HCT116 (cell line): ENCODE measurements around the gene GPAM. TPM values are rescaled to one million over a fixed set of nuclear protein-coding genes. Genes with fewer than 3 reads are reported as not detected.

ENCODE experiments used
- ATAC-seq: fragments of 200-7000 bp; cut with Tn5 transposase; 2 replicates; pipeline ENCODE4 v1.9.1; 2020; ENCODE audit warnings: mild to moderate bottlenecking, moderate library complexity
- BruUV-seq: library from RNA; stranded (reverse); fragments of 400-500 nt; replicated peaks from 2 replicates; lab custom pipeline; 2021; lab: Mats Ljungman, UMichigan
- CTCF ChIA-PET: fragments of 300-600 bp; sonication (Branson Sonifier 250); formaldehyde crosslinking; loops from one replicate; lab custom pipeline; 2021; ENCODE audit warnings: antibody characterized with exemption; lab: Charles Lee
- POLR2A ChIA-PET: fragments of 300-600, 350-600 bp; sonication (Branson Sonifier 250); formaldehyde crosslinking; loops from one replicate; lab custom pipeline; 2021; ENCODE audit warnings: antibody characterized with exemption; lab: Charles Lee
- RAD21 ChIA-PET, 2 experiments: fragments of 300-600 bp; sonication (Branson Sonifier 250); formaldehyde crosslinking; loops; one replicate each; lab custom pipeline; 2023; ENCODE audit warnings: low total read pairs in 2 of 2; ENCODE audit not compliant: uncharacterized antibody in 2 of 2, unreplicated experiment in 2 of 2, low non-redundant PET in 1 of 2; lab: Charles Lee
- DNase-seq: peaks from one replicate; pipeline ENCODE4 v3.0.0-alpha.2; 2010; ENCODE audit warnings: low read depth, low spot score
- H2AFZ ChIP-seq: fragments of 200-600 bp; shearing (Covaris generic), sonication (generic); 2 replicates; pipeline ENCODE4 v1.6.1; 2017; ENCODE audit warnings: low read depth, mixed run types, mixed read lengths, antibody characterized with exemption, low read length; ENCODE audit not compliant: poor library complexity, severe bottlenecking
- H3K27ac ChIP-seq: 2 replicates; pipeline ENCODE4 v1.5.1; 2012; ENCODE audit warnings: low read depth, low read length
- H3K27me3 ChIP-seq: fragments of 200-600 bp; sonication (generic); 2 replicates; pipeline ENCODE4 v1.6.1; 2016; ENCODE audit warnings: mixed run types, low read length, mixed read lengths; ENCODE audit not compliant: insufficient read depth
- H3K36me3 ChIP-seq, 2 experiments: fragments of 200-500 bp in 1 of 2; fragments of 200-600 bp in 1 of 2; sonication (Bioruptor generic) in 1 of 2; sonication (generic) in 1 of 2; 2 replicates each; pipeline versions ENCODE4 v1.5.1 to v1.6.1; 2014 to 2016; ENCODE audit warnings: low read length in 2 of 2, inconsistent platforms in 1 of 2, mixed read lengths in 1 of 2, mixed run types in 1 of 2; ENCODE audit not compliant: insufficient read depth in 2 of 2, control insufficient read depth in 1 of 2
- H3K4me1 ChIP-seq, 2 experiments: fragments of 200-600 bp in 1 of 2; sonication (generic) in 1 of 2; 2 replicates each; pipeline versions ENCODE4 v1.5.1 to v1.6.1; 2012 to 2017; ENCODE audit warnings: low read length in 2 of 2, inconsistent platforms in 1 of 2, mild to moderate bottlenecking in 1 of 2, mixed read lengths in 1 of 2, mixed run types in 1 of 2, moderate library complexity in 1 of 2; ENCODE audit not compliant: insufficient read depth in 2 of 2, control insufficient read depth in 1 of 2
- H3K4me2 ChIP-seq: fragments of 200-600 bp; sonication (generic); 2 replicates; pipeline ENCODE4 v1.6.1; 2017; ENCODE audit warnings: mixed run types, low read length, mixed read lengths
- H3K4me3 ChIP-seq, 2 experiments: fragments of 200-600 bp in 1 of 2; sonication (generic) in 1 of 2; replicated peaks in 1 of 2; 2 replicates each; pipeline ENCODE4 v1.5.1; 2011 to 2016; ENCODE audit warnings: low read length in 2 of 2, control low read depth in 1 of 2, low read depth in 1 of 2, mild to moderate bottlenecking in 1 of 2, mixed read lengths in 1 of 2, mixed run types in 1 of 2
- H3K79me2 ChIP-seq: fragments of 200-600 bp; sonication (generic); 2 replicates; pipeline ENCODE4 v1.6.1; 2017; ENCODE audit warnings: mild to moderate bottlenecking, mixed run types, low read length, moderate library complexity, mixed read lengths; ENCODE audit not compliant: insufficient read depth
- H3K9ac ChIP-seq: fragments of 200-600 bp; sonication (generic); 2 replicates; pipeline ENCODE4 v1.6.1; 2016; ENCODE audit warnings: low read length, mixed read lengths
- H3K9me2 ChIP-seq: fragments of 200-600 bp; sonication (generic), shearing (Covaris generic); 2 replicates; pipeline ENCODE4 v1.6.1; 2017; ENCODE audit warnings: mixed run types, mild to moderate bottlenecking, moderate library complexity; ENCODE audit not compliant: insufficient read depth
- H3K9me3 ChIP-seq, 2 experiments: fragments of 200-500 bp in 1 of 2; fragments of 200-600 bp in 1 of 2; sonication (Bioruptor generic) in 1 of 2; sonication (generic) in 1 of 2; 2 replicates each; pipeline ENCODE4 v1.6.1; 2014 to 2017; ENCODE audit warnings: low read length in 2 of 2, mixed read lengths in 2 of 2, inconsistent platforms in 1 of 2, low read depth in 1 of 2, mild to moderate bottlenecking in 1 of 2, mixed run types in 1 of 2, moderate library complexity in 1 of 2; ENCODE audit not compliant: control insufficient read depth in 1 of 2, insufficient read depth in 1 of 2
- H4K20me1 ChIP-seq: fragments of 200-600 bp; sonication (generic), shearing (Covaris generic); 2 replicates; pipeline ENCODE4 v1.6.1; 2017; ENCODE audit warnings: mixed run types, mild to moderate bottlenecking, moderate library complexity; ENCODE audit not compliant: insufficient read depth
- CBX3 ChIP-seq: IDR thresholded peaks from 2 replicates; pipeline ENCODE4 v1.6.1; 2012; ENCODE audit warnings: low read depth
- CEBPB ChIP-seq: IDR thresholded peaks from 2 replicates; pipeline ENCODE4 v1.6.1; 2012; ENCODE audit warnings: low read depth
- EGR1 ChIP-seq: IDR thresholded peaks from 2 replicates; pipeline ENCODE4 v1.6.1; 2012; ENCODE audit warnings: low read depth
- ELF1 ChIP-seq: IDR thresholded peaks from 2 replicates; pipeline ENCODE4 v1.6.1; 2012; ENCODE audit warnings: low read depth, borderline replicate concordance
- EZH2 ChIP-seq: fragments of 200-600 bp; sonication (generic); IDR thresholded peaks from 2 replicates; pipeline ENCODE4 v1.6.1; 2017; ENCODE audit warnings: antibody characterized with exemption, mixed run types
- FOSL1 ChIP-seq: IDR thresholded peaks from 2 replicates; pipeline ENCODE4 v1.6.1; 2012; ENCODE audit warnings: low read depth
- MAX ChIP-seq: IDR thresholded peaks from 2 replicates; pipeline ENCODE4 v1.6.1; 2012
- POLR2AphosphoS5 ChIP-seq: IDR thresholded peaks from 2 replicates; pipeline ENCODE4 v1.6.1; 2011; ENCODE audit warnings: mild to moderate bottlenecking, low read depth, low read length, moderate library complexity
- RAD21 ChIP-seq: IDR thresholded peaks from 2 replicates; pipeline ENCODE4 v1.6.1; 2012; ENCODE audit warnings: low read depth, mild to moderate bottlenecking
- REST ChIP-seq: IDR thresholded peaks from 2 replicates; pipeline ENCODE4 v1.6.1; 2012; ENCODE audit warnings: low read depth
- SP1 ChIP-seq: IDR thresholded peaks from 2 replicates; pipeline ENCODE4 v1.6.1; 2012; ENCODE audit warnings: low read depth
- YY1 ChIP-seq: IDR thresholded peaks from 2 replicates; pipeline ENCODE4 v1.6.1; 2011; ENCODE audit warnings: low read length, low read depth, moderate library complexity, mild to moderate bottlenecking; ENCODE audit not compliant: insufficient replicate concordance; ENCODE audit errors: extremely low read depth
- intact Hi-C: fragments of 100-400 bp; cut with micrococcal nuclease; formaldehyde crosslinking; loops from 2 replicates; pipeline ENCODE4 v1.10.0; 2022
- total RNA-seq: library from RNA; stranded (reverse); gene quantifications from one replicate; pipeline ENCODE4 v1.2.1, GENCODE V29; 2021; ENCODE audit not compliant: unreplicated experiment

GPAM gene
- total RNA-seq, 1 experiment from 2014 or later = 19.3 TPM

- intact Hi-C loops = no loop called here
- RAD21 ChIA-PET = no interaction called here
- no peak overlapping the region for H3K9ac ChIP-seq
- no peaks in the 10 kb centered on the region for H3K9me3 ChIP-seq
- H3K27ac ChIP-seq = no peak overlapping the region
- H2AFZ ChIP-seq = no peak overlapping the region
- no peak for ATAC-seq
- H3K9me2 ChIP-seq = no peaks in the 10 kb centered on the region
- no peaks in the 10 kb centered on the region for H3K79me2 ChIP-seq
- H4K20me1 ChIP-seq = no peaks in the 10 kb centered on the region
- no TSS peak for BruUV-seq
- H3K4me1 ChIP-seq = peaks cover 4 to 5% of the 10 kb centered on the region in 2 experiments; a peak in 2 of 4 replicates
- H3K27me3 ChIP-seq = peaks cover 11% of the 10 kb centered on the region; the same call in 1 of the 2 replicates
- TF ChIP-seq EZH2 (no peak), SP1 (no peak), REST (no peak), YY1 (no peak)
- H3K4me2 ChIP-seq = no peak overlapping the region
- POLR2A ChIA-PET = no interaction called here
- no peaks in the 10 kb centered on the region for H3K36me3 ChIP-seq
- CTCF ChIA-PET = no interaction called here
- H3K4me3 ChIP-seq = no peak overlapping the region
- no peak for DNase-seq
Observed at GRCh38 chr10:112131346-112131745, 52.2 kb downstream of the GPAM start.

GRCh38 chr10:112126901-112127300, 56.7 kb downstream of the GPAM start:
- Histone ChIP-seq H3K4me3 (no peak overlapping the region), H3K4me2 (no peak overlapping the region), H3K4me1 (peaks cover 4 to 5% of the 10 kb centered on the region in 2 experiments; a peak in 2 of 4 replicates), H3K9ac (no peak overlapping the region), H3K9me3 (no peaks in the 10 kb centered on the region), H3K9me2 (no peaks in the 10 kb centered on the region), H3K36me3 (no peaks in the 10 kb centered on the region), H2AFZ (no peak overlapping the region), H4K20me1 (no peaks in the 10 kb centered on the region), H3K79me2 (no peaks in the 10 kb centered on the region), H3K27me3 (peaks cover 24% of the 10 kb centered on the region; the same call in 1 of the 2 replicates), H3K27ac (no peak overlapping the region)
- no peak for ATAC-seq
- CTCF ChIA-PET = interaction anchor here (9.3 kb wide), 1 partner anchor 10 kb away, joined by 62 read pairs; no protein-coding TSS in a partner anchor
- RAD21 ChIA-PET = no interaction called here
- POLR2A ChIA-PET = no interaction called here
- intact Hi-C loops = no loop called here
- DNase-seq = no peak
- no TSS peak for BruUV-seq
- no peak for TF ChIP-seq POLR2AphosphoS5
- TF ChIP-seq EGR1 = no peak
- no peak for TF ChIP-seq REST
- TF ChIP-seq SP1 = no peak
- TF ChIP-seq CBX3 = no peak
- no peak for TF ChIP-seq ELF1
- TF ChIP-seq CEBPB = no peak
- TF ChIP-seq YY1 = no peak
- no peak for TF ChIP-seq EZH2
- no peak for TF ChIP-seq MAX
- TF ChIP-seq RAD21 = no peak
- no peak for TF ChIP-seq FOSL1
